ENCODE measurements around the gene PRR15L.
"Not testable (repeated sequence)": the region's sequence is repeated elsewhere in the genome, so short reads cannot be mapped to it uniquely, and the experiment has no call there.

PRR15L gene

GRCh38 chr17:47957591-47958490 lies at the start of gene PRR15L:
TSS of gene PRR15L (minus strand) at chr17:47957883. CDS start at chr17:47953234, 4,649 bp downstream.
- no peak for DNase-seq

- no peak for DNase-seq
Measured at GRCh38 chr17:48006936-48007709, 49.4 kb upstream of the PRR15L start.

GRCh38 chr17:48004983-48005382 lies 47.3 kb upstream of the PRR15L start:
- DNase-seq = no peak

GRCh38 chr17:48003417-48004151 lies 45.9 kb upstream of the PRR15L start:
- DNase-seq = no peak

- DNase-seq = no peak
Measured at GRCh38 chr17:48002916-48003416, 45.3 kb upstream of the PRR15L start.

- DNase-seq = no peak
Measured at GRCh38 chr17:48002266-48002915, 44.7 kb upstream of the PRR15L start.

GRCh38 chr17:48001657-48002056 lies 44.0 kb upstream of the PRR15L start:
- DNase-seq = not testable (repeated sequence)

- no peak for DNase-seq
Measured at GRCh38 chr17:48001197-48001596, 43.5 kb upstream of the PRR15L start.

GRCh38 chr17:47999582-47999981 lies 41.9 kb upstream of the PRR15L start:
- no peak for DNase-seq

GRCh38 chr17:47998044-47998443 lies 40.4 kb upstream of the PRR15L start:
- DNase-seq = no peak

- DNase-seq = no peak
Measured at GRCh38 chr17:47997586-47997985, 39.9 kb upstream of the PRR15L start.

- DNase-seq = no peak
Measured at GRCh38 chr17:47996201-47996600, 38.5 kb upstream of the PRR15L start.

GRCh38 chr17:47995241-47995935 lies 37.7 kb upstream of the PRR15L start:
- DNase-seq = no peak

GRCh38 chr17:47994724-47995123 lies 37.0 kb upstream of the PRR15L start:
- no peak for DNase-seq

GRCh38 chr17:47993964-47994363 lies 36.3 kb upstream of the PRR15L start:
- DNase-seq = no peak

GRCh38 chr17:47993031-47993564 lies 35.4 kb upstream of the PRR15L start:
- no peak for DNase-seq

- DNase-seq = no peak
Measured at GRCh38 chr17:47992216-47992615, 34.5 kb upstream of the PRR15L start.

- DNase-seq = no peak
Measured at GRCh38 chr17:47990962-47991731, 33.5 kb upstream of the PRR15L start.

GRCh38 chr17:47989700-47990099 lies 32.0 kb upstream of the PRR15L start:
- no peak for DNase-seq

- no peak for DNase-seq
Measured at GRCh38 chr17:47989159-47989558, 31.5 kb upstream of the PRR15L start.

GRCh38 chr17:47988445-47988844 lies 30.8 kb upstream of the PRR15L start:
- not testable (repeated sequence) for DNase-seq

Measured in stimulated activated CD4-positive, alpha-beta T cell treated with anti-CD3 and anti-CD28 coated beads, Interleukin-4, amount 100 ng/mL, for 4 hours (primary cell).